ENCODE measurements around the gene YBX1.

YBX1 gene

GRCh38 chr1:42736571-42737200 lies 54.5 kb downstream of the YBX1 start:
- TF ChIP-seq TAF1 (IDR thresholded peaks at IDR 0.05; ENCODE audit: borderline replicate concordance, insufficient read depth, low read length) (no peak), POLR2AphosphoS5 (IDR thresholded peaks at IDR 0.05; ENCODE audit: low read depth, low read length) (no peak), SIN3A (IDR thresholded peaks at IDR 0.05; ENCODE audit: borderline replicate concordance, insufficient read depth, low read length) (no peak), REST (IDR thresholded peaks at IDR 0.05; ENCODE audit: insufficient read depth in 1 of 2, low read depth in 2 of 2, low read length in 2 of 2) (no peak), FOXP2 (optimal IDR thresholded peaks at IDR 0.05; ENCODE audit: borderline replicate concordance, extremely low read depth, extremely low read length, insufficient read depth) (no peak)

- no peak for TF ChIP-seq TAF1 (IDR thresholded peaks at IDR 0.05; ENCODE audit: borderline replicate concordance, insufficient read depth, low read length)
- TF ChIP-seq REST (IDR thresholded peaks at IDR 0.05; ENCODE audit: insufficient read depth in 1 of 2, low read depth in 2 of 2, low read length in 2 of 2) = no peak
- no peak for TF ChIP-seq SIN3A (IDR thresholded peaks at IDR 0.05; ENCODE audit: borderline replicate concordance, insufficient read depth, low read length)
- no peak for TF ChIP-seq FOXP2 (optimal IDR thresholded peaks at IDR 0.05; ENCODE audit: borderline replicate concordance, extremely low read depth, extremely low read length, insufficient read depth)
Measured at GRCh38 chr1:42737257-42737656, 55.0 kb downstream of the YBX1 start.

- TF ChIP-seq TAF1 (IDR thresholded peaks at IDR 0.05; ENCODE audit: borderline replicate concordance, insufficient read depth, low read length) = no peak
- TF ChIP-seq SIN3A (IDR thresholded peaks at IDR 0.05; ENCODE audit: borderline replicate concordance, insufficient read depth, low read length) = no peak
- no peak for TF ChIP-seq POLR2AphosphoS5 (IDR thresholded peaks at IDR 0.05; ENCODE audit: low read depth, low read length)
- no peak for TF ChIP-seq FOXP2 (optimal IDR thresholded peaks at IDR 0.05; ENCODE audit: borderline replicate concordance, extremely low read depth, extremely low read length, insufficient read depth)
- TF ChIP-seq REST (IDR thresholded peaks at IDR 0.05; ENCODE audit: insufficient read depth in 1 of 2, low read depth in 2 of 2, low read length in 2 of 2) = no peak
Measured at GRCh38 chr1:42737986-42738677, 55.9 kb downstream of the YBX1 start.

- no peak for TF ChIP-seq REST (IDR thresholded peaks at IDR 0.05; ENCODE audit: insufficient read depth in 1 of 2, low read depth in 2 of 2, low read length in 2 of 2)
- no peak for TF ChIP-seq SIN3A (IDR thresholded peaks at IDR 0.05; ENCODE audit: borderline replicate concordance, insufficient read depth, low read length)
- no peak for TF ChIP-seq FOXP2 (optimal IDR thresholded peaks at IDR 0.05; ENCODE audit: borderline replicate concordance, extremely low read depth, extremely low read length, insufficient read depth)
- TF ChIP-seq POLR2AphosphoS5 (IDR thresholded peaks at IDR 0.05; ENCODE audit: low read depth, low read length) = no peak
- no peak for TF ChIP-seq TAF1 (IDR thresholded peaks at IDR 0.05; ENCODE audit: borderline replicate concordance, insufficient read depth, low read length)
Measured at GRCh38 chr1:42738678-42739226, 56.5 kb downstream of the YBX1 start.
